H1 (cell line): ENCODE measurements around the gene GNB1L.

Experiments used
- ATF2 ChIP-seq: IDR thresholded peaks from 2 replicates; pipeline ENCODE4 v1.6.1; 2012; ENCODE audit warnings: low read length, inconsistent platforms
- CHD2 ChIP-seq: IDR thresholded peaks from 2 replicates; pipeline ENCODE4 v1.6.1; 2012; ENCODE audit warnings: low read length, improper control_type of control experiment
- CREB1 ChIP-seq: IDR thresholded peaks from 2 replicates; pipeline ENCODE4 v1.6.1; 2012; ENCODE audit warnings: inconsistent platforms
- CTCF ChIP-seq, 3 experiments: IDR thresholded peaks; 1 replicate in 2 of 3; 2 replicates in 1 of 3; pipeline versions ENCODE4 v1.5.1 to v1.6.1; 2011; ENCODE audit warnings: low read length in 3 of 3, mild to moderate bottlenecking in 3 of 3, inconsistent platforms in 2 of 3, low read depth in 1 of 3, moderate library complexity in 1 of 3; ENCODE audit not compliant: insufficient read depth in 1 of 3; ENCODE audit errors: control extremely low read depth in 1 of 3
- EP300 ChIP-seq, 2 experiments: IDR thresholded peaks; 1 replicate in 1 of 2; 2 replicates in 1 of 2; pipeline ENCODE4 v1.6.1; 2011 to 2012; ENCODE audit warnings: low read depth in 2 of 2, low read length in 2 of 2, mild to moderate bottlenecking in 2 of 2, borderline replicate concordance in 1 of 2, inconsistent platforms in 1 of 2, moderate library complexity in 1 of 2
- HDAC2 ChIP-seq, 2 experiments: fragments of 300-600 bp in 1 of 2; sonication (generic) in 1 of 2; IDR thresholded peaks; 2 replicates each; pipeline ENCODE4 v1.6.1; 2011 to 2012; ENCODE audit warnings: low read depth in 2 of 2, low read length in 2 of 2, mild to moderate bottlenecking in 2 of 2, moderate library complexity in 2 of 2, borderline replicate concordance in 1 of 2, inconsistent platforms in 1 of 2
- HDAC6 ChIP-seq: IDR thresholded peaks from one replicate; pipeline ENCODE4 v1.7.1; 2012; ENCODE audit warnings: low read depth, mild to moderate bottlenecking, inconsistent platforms, low read length, moderate library complexity
- POLR2A ChIP-seq, 2 experiments: IDR thresholded peaks; 1 replicate in 1 of 2; 2 replicates in 1 of 2; pipeline ENCODE4 v1.6.1; 2011; ENCODE audit warnings: low read depth in 2 of 2, low read length in 2 of 2, mild to moderate bottlenecking in 2 of 2; ENCODE audit errors: control extremely low read depth in 1 of 2
- POLR2AphosphoS5 ChIP-seq: IDR thresholded peaks from 2 replicates; pipeline ENCODE4 v1.6.1; 2011; ENCODE audit warnings: low read depth, low read length
- POU5F1 ChIP-seq: IDR thresholded peaks from 2 replicates; pipeline ENCODE4 v1.6.1; 2011; ENCODE audit warnings: low read depth, mild to moderate bottlenecking, low read length, moderate library complexity
- RAD21 ChIP-seq, 2 experiments: IDR thresholded peaks in 1 of 2; conservative IDR thresholded peaks in 1 of 2; 2 replicates each; pipeline ENCODE4 v1.6.1; 2011; ENCODE audit warnings: low read depth in 2 of 2, low read length in 2 of 2, improper control_type of control experiment in 1 of 2, inconsistent platforms in 1 of 2, mild to moderate bottlenecking in 1 of 2, moderate library complexity in 1 of 2
- RXRA ChIP-seq: IDR thresholded peaks from 2 replicates; pipeline ENCODE4 v1.6.1; 2011; ENCODE audit warnings: low read depth, mild to moderate bottlenecking, low read length, moderate library complexity; ENCODE audit not compliant: insufficient read depth
- SRF ChIP-seq: IDR thresholded peaks from 2 replicates; pipeline ENCODE4 v1.6.1; 2011; ENCODE audit warnings: mild to moderate bottlenecking, low read depth, low read length, moderate library complexity

- no peak for TF ChIP-seq CTCF (IDR thresholded peaks at IDR 0.05; ENCODE audit: control extremely low read depth in 1 of 3, insufficient read depth in 1 of 3, low read depth in 1 of 3, low read length in 3 of 3)
- TF ChIP-seq RAD21 (IDR thresholded peaks at IDR 0.05 in 1 of 2, conservative IDR thresholded peaks at IDR 0.05 in 1 of 2; ENCODE audit: low read depth in 2 of 2, low read length in 2 of 2) = no peak
- TF ChIP-seq ATF2 = no peak
- no peak for TF ChIP-seq POU5F1
- TF ChIP-seq SRF = no peak
- TF ChIP-seq HDAC2 (IDR thresholded peaks at IDR 0.05; ENCODE audit: borderline replicate concordance in 1 of 2, low read depth in 2 of 2, low read length in 2 of 2) = no peak
- TF ChIP-seq POLR2A (IDR thresholded peaks at IDR 0.05; ENCODE audit: control extremely low read depth in 1 of 2, low read depth in 2 of 2, low read length in 2 of 2) = no peak
- TF ChIP-seq POLR2AphosphoS5 = no peak
- no peak for TF ChIP-seq CREB1
- TF ChIP-seq RXRA = no peak
- no peak for TF ChIP-seq CHD2
- TF ChIP-seq EP300 (IDR thresholded peaks at IDR 0.05; ENCODE audit: borderline replicate concordance in 1 of 2, low read depth in 2 of 2, low read length in 2 of 2) = no peak
- TF ChIP-seq HDAC6 = no peak
These were observed 48.8 kb upstream of the GNB1L start for GRCh38 chr22:19903513-19903912.
